Coronary artery (tissue), 2 donors: ENCODE measurements around the gene TIAM2.

Experiments used
- DNase-seq: peaks from one replicate; pipeline ENCODE4 v3.0.0-alpha.2; 2017; ENCODE audit warnings: low spot score
- H3K27ac ChIP-seq, 2 donors: fragments of 200-600 bp; sonication (generic); one replicate each; pipeline ENCODE4 v1.5.1; 2016 to 2019
- H3K4me3 ChIP-seq: fragments of 200-600 bp; sonication (generic); 2 replicates; pipeline ENCODE4 v1.5.1; 2016; ENCODE audit warnings: mild to moderate bottlenecking, moderate library complexity
- TF ChIP-seq, protein P1 (sequence below): fragments of 200-600 bp; sonication (generic); IDR thresholded peaks from one replicate; pipeline ENCODE4 v1.5.1; 2019; ENCODE audit warnings: antibody characterized with exemption

TIAM2 gene

DNA sequence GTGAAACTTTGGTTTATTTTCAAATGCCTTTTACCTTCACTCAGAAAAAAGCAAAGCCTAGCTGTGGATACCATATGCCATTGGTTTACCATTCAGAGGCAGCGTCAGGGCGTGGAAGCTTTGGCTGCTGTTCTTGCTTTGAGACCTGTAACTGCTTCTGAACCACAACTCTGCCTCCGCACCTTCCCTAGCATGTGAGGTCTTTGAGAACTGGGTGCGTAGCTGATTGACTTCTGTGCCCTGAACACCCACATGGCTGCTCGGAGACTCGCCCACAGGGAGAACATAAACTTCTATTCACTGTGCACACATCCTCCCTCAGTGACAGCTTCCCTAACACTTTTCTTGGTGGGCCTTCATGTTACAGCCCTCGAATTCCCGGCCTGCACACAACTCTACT lies 257.5 kb downstream of the TIAM2 start:
- no peak for DNase-seq
- H3K27ac ChIP-seq: no peak overlapping the region
- no peak overlapping the region for H3K4me3 ChIP-seq
- TF ChIP-seq, protein P1, sequence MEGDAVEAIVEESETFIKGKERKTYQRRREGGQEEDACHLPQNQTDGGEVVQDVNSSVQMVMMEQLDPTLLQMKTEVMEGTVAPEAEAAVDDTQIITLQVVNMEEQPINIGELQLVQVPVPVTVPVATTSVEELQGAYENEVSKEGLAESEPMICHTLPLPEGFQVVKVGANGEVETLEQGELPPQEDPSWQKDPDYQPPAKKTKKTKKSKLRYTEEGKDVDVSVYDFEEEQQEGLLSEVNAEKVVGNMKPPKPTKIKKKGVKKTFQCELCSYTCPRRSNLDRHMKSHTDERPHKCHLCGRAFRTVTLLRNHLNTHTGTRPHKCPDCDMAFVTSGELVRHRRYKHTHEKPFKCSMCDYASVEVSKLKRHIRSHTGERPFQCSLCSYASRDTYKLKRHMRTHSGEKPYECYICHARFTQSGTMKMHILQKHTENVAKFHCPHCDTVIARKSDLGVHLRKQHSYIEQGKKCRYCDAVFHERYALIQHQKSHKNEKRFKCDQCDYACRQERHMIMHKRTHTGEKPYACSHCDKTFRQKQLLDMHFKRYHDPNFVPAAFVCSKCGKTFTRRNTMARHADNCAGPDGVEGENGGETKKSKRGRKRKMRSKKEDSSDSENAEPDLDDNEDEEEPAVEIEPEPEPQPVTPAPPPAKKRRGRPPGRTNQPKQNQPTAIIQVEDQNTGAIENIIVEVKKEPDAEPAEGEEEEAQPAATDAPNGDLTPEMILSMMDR: no peak

DNA sequence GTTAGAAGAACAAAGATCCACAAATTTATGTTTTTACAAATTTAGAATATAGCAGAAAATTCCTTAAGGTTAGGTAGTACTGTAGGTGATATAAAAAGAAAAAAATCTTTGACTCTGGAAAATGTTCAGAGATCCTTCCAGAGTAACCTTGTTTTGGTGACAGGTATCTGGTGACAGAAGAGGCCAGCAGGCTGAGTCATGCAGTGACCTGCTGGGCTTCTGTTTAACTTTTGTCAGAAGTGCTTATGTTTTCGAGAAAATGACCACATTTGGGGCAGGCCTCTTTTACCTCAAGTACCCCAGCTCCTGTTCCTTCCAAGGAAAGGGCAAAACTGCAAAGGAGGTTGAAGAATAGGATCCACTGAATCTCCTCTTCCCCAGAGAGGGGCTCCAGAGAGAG lies 258.2 kb downstream of the TIAM2 start:
- no peak for DNase-seq
- Histone ChIP-seq H3K27ac (no peak overlapping the region), H3K4me3 (no peak overlapping the region)
- TF ChIP-seq, protein P1: no peak

DNA sequence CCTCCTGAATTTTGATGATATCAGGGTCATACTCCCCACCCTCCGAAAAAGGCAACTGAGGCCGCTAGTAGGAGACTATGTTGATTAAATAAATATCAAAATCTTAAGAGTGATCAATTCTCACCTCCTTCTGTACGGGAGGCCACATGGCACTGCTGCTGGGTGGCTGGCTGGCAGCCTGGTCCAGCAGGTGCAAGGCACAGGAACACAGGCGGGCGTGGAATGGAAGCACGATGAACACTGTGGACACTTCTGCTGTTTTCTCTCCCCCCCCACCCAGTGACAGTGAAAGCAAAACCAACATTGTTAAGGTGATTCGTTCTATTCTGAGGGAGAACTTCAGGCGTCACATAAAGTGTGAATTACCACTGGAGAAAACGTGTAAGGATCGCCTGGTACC lies 259.0 kb downstream of the TIAM2 start:
- Histone ChIP-seq H3K27ac (no peak overlapping the region), H3K4me3 (no peak overlapping the region)
- no peak for DNase-seq
- TF ChIP-seq, protein P1: no peak

DNA sequence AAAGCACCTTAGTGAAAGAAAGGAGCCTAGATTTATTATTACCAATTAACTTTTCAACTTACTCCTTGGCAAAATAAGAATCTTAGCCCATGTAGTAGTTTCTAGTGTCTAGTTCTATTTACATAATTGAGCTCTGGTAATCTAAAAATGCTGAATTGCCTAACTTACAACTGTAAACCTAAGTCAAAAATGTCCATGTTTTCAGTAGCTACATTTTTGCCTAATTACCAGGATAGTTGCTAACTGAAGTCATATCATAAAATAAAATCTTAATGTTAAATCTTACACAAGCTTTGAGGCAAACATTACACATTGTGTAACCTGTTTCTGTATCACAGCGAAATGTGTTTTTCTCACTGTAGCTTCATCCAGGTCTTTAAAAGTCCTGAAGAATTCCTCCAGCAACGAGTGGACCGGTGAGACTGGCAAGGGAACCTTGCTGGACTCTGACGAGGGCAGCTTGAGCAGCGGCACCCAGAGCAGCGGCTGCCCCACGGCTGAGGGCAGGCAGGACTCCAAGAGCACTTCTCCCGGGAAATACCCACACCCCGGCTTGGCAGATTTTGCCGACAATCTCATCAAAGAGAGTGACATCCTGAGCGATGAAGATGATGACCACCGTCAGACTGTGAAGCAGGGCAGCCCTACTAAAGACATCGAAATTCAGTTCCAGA lies 261.1 kb downstream of the TIAM2 start:
- no peak for DNase-seq
- no peak overlapping the region for H3K27ac ChIP-seq
- TF ChIP-seq, protein P1: no peak
- no peak overlapping the region for H3K4me3 ChIP-seq

DNA sequence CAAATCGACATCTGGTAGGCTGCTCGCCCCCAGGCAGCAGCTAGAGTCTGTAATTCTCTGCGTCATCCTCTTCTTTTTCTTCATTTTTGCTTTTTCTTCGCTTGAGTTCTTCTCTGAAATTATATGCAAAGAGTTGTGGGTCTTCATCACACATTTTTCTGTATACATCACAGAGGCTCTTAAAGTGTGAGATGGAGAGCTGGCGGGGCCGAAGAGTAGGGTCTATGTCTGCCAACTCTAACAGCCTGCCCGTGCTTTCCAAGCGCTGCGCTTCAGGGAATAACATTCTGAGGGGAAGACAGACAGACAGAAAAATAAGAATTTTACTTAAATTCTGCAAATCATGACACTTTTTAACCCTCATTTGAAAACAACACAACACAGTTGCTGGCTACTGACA lies 262.7 kb downstream of the TIAM2 start:
- DNase-seq: no peak
- Histone ChIP-seq H3K27ac (no peak overlapping the region), H3K4me3 (no peak overlapping the region)
- TF ChIP-seq, protein P1: no peak

DNA sequence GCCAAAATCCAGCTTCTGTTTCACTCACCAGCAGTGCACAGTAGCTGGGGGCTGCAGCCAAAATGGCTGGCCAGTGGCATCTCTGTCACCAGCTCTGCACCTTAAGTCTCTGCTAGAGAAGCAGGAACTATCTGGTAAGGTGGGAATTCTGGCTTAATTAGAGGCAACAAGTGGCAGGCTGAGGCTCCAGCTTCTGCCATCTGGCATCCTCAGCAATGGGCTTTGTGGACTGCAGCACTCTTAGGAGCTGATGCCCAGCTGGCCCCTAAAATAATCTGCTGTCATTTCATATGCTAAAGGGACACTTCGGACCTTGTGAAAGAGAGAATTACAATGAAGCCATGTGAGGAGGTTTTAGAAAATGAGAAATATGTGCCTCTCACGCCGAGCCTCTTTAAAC lies 264.1 kb downstream of the TIAM2 start:
- TF ChIP-seq, protein P1: no peak
- Histone ChIP-seq H3K4me3 (no peak overlapping the region), H3K27ac (no peak overlapping the region)
- DNase-seq: no peak

DNA sequence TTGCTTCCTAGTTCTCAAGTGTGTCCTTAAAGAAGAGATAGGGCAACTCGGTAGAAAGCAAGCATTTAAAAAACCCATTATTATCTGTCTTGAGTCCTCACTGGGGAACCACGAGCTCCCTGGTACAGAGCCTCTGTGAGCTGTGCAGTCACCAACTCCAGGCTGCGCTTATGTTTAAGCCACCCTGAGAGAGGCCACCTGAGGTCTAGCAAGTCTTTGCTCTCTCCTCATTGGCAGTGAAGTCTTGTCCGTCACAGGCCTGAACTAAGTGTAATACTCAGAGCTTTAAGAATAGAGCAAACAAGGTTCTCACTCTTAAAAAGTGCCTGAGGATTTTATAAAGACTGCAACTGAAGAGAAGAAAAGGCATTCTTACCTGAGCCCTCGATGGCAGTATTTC lies 264.8 kb downstream of the TIAM2 start:
- Histone ChIP-seq H3K4me3 (no peak overlapping the region), H3K27ac (no peak overlapping the region)
- no peak for DNase-seq
- TF ChIP-seq, protein P1: no peak
